ENCODE results near the gene SDF2L1. TPM values are rescaled to one million over a fixed set of nuclear protein-coding genes. Genes with fewer than 3 reads are reported as not detected.

Gene SDF2L1
- polyA plus RNA-seq, 1 donor, result 37.5 TPM

DNA sequence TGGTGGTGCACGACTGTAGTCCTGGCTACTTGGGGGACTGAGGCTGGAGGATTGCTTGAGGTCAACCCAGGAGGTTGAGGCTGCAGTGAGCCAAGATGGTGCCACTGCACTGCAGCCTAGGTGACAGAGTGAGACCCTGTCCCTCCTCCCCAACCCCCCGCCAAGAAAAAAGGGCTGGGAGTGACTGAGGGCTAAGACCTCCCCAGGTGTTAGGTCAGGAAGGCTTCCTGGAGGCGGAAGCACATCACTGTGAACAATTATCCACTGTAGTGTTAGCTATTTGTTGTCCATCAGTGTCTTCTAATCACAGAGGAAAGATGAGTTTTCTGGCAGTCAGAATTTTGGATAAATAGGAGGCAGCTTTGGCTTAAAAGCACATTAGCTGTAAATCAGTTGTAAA is 21.1 kb upstream of the SDF2L1 start:
- Histone ChIP-seq H3K4me1 (ENCODE audit: control insufficient read depth, insufficient read depth, low read length) (no peaks in the 10 kb centered on the region), H3K36me3 (ENCODE audit: control insufficient read depth, insufficient read depth, low read length) (peaks cover 49% of the 10 kb centered on the region)

GRCh38 chr22:21622011-21622918 is 19.8 kb upstream of the SDF2L1 start:
- DNase-seq, result no peak
- Histone ChIP-seq H3K9me3 (ENCODE audit: control insufficient read depth, low read depth, low read length) (no peaks in the 10 kb centered on the region), H3K36me3 (ENCODE audit: control insufficient read depth, insufficient read depth, low read length) (peaks cover 55% of the 10 kb centered on the region), H3K4me1 (ENCODE audit: control insufficient read depth, insufficient read depth, low read length) (no peaks in the 10 kb centered on the region), H3K4me3 (ENCODE audit: low read length) (no peak overlapping the region), H3K27ac (ENCODE audit: low read length) (no peak overlapping the region), H3K27me3 (ENCODE audit: control insufficient read depth, insufficient read depth, low read length) (no peaks in the 10 kb centered on the region)
- 75% methylated on average over 2 of the region's 17 CpGs for WGBS (ENCODE audit: insufficient coverage, low lambda C conversion rate)

More for the DNA sequence above, 21.1 kb upstream of the SDF2L1 start:
- no peak for DNase-seq
- Histone ChIP-seq H3K27me3 (ENCODE audit: control insufficient read depth, insufficient read depth, low read length) (no peaks in the 10 kb centered on the region), H3K27ac (ENCODE audit: low read length) (no peak overlapping the region), H3K4me3 (ENCODE audit: low read length) (no peak overlapping the region), H3K9me3 (ENCODE audit: control insufficient read depth, low read depth, low read length) (no peaks in the 10 kb centered on the region)
- no CpG with 5 or more reads among the region's 3 CpGs for WGBS (ENCODE audit: insufficient coverage, low lambda C conversion rate)

GRCh38 chr22:21622919-21623647 is 19.0 kb upstream of the SDF2L1 start:
- DNase-seq, result no peak
- H3K4me3 ChIP-seq (ENCODE audit: low read length), result no peak overlapping the region
- H3K4me1 ChIP-seq (ENCODE audit: control insufficient read depth, insufficient read depth, low read length), result peaks cover 1% of the 10 kb centered on the region
- H3K27me3 ChIP-seq (ENCODE audit: control insufficient read depth, insufficient read depth, low read length), result no peaks in the 10 kb centered on the region
- peaks cover 62% of the 10 kb centered on the region for H3K36me3 ChIP-seq (ENCODE audit: control insufficient read depth, insufficient read depth, low read length)
- H3K27ac ChIP-seq (ENCODE audit: low read length), result no peak overlapping the region
- no peaks in the 10 kb centered on the region for H3K9me3 ChIP-seq (ENCODE audit: control insufficient read depth, low read depth, low read length)
- WGBS (ENCODE audit: insufficient coverage, low lambda C conversion rate), result 100% methylated on average over 1 of the region's 23 CpGs

- peaks cover 4% of the 10 kb centered on the region for H3K9me3 ChIP-seq (ENCODE audit: control insufficient read depth, low read depth, low read length)
- peaks cover 7% of the 10 kb centered on the region for H3K4me1 ChIP-seq (ENCODE audit: control insufficient read depth, insufficient read depth, low read length)
- no peak overlapping the region for H3K27ac ChIP-seq (ENCODE audit: low read length)
- no peaks in the 10 kb centered on the region for H3K27me3 ChIP-seq (ENCODE audit: control insufficient read depth, insufficient read depth, low read length)
- H3K4me3 ChIP-seq (ENCODE audit: low read length), result no peak overlapping the region
- DNase-seq, result no peak
- WGBS (ENCODE audit: insufficient coverage, low lambda C conversion rate), result no CpG with 5 or more reads among the region's 7 CpGs
- H3K36me3 ChIP-seq (ENCODE audit: control insufficient read depth, insufficient read depth, low read length), result peaks cover 64% of the 10 kb centered on the region
Observed at GRCh38 chr22:21623648-21623970, 18.5 kb upstream of the SDF2L1 start.

DNA sequence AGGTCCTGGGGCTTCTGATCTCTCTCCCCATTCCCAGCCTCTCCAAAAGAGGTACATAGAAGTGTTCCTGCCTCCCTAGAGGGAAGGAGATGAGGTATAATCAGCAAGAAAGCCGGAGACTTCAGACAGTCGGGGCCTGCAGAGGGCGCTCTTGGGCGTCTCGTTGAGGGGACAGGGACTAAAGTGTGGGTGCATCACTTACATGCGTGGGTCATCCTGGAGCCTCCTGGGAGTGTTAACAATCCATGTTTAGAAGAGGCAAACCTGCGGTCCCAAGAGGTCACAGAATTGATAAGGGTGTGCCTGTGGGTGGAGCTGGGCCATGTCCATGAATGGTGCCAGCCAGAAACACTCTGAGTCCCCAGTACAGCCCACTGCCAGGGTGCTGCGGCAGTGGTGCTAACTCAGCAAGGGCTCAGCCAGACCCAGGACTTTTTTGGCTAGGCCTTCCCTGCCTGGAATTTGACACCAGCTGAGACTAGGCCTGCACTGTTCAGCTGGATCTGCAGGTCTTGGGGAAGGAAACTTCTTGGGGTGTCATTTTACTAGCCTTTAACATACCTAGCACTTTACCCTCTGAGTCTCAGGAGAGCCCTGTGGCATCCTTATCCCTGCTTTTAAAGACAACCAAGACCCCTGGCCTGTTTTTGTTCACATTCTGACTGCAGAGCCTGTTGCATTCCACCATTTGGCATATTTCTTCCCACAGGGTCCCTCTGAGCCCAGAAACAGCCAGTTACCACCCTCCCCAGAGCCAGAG is 17.8 kb upstream of the SDF2L1 start:
- Histone ChIP-seq H3K27ac (ENCODE audit: low read length) (no peak overlapping the region), H3K36me3 (ENCODE audit: control insufficient read depth, insufficient read depth, low read length) (peaks cover 57% of the 10 kb centered on the region), H3K9me3 (ENCODE audit: control insufficient read depth, low read depth, low read length) (peaks cover 5% of the 10 kb centered on the region), H3K27me3 (ENCODE audit: control insufficient read depth, insufficient read depth, low read length) (no peaks in the 10 kb centered on the region), H3K4me1 (ENCODE audit: control insufficient read depth, insufficient read depth, low read length) (peaks cover 8% of the 10 kb centered on the region), H3K4me3 (ENCODE audit: low read length) (no peak overlapping the region)
- no CpG with 5 or more reads among the region's 8 CpGs for WGBS (ENCODE audit: insufficient coverage, low lambda C conversion rate)
- DNase-seq, result no peak

DNA sequence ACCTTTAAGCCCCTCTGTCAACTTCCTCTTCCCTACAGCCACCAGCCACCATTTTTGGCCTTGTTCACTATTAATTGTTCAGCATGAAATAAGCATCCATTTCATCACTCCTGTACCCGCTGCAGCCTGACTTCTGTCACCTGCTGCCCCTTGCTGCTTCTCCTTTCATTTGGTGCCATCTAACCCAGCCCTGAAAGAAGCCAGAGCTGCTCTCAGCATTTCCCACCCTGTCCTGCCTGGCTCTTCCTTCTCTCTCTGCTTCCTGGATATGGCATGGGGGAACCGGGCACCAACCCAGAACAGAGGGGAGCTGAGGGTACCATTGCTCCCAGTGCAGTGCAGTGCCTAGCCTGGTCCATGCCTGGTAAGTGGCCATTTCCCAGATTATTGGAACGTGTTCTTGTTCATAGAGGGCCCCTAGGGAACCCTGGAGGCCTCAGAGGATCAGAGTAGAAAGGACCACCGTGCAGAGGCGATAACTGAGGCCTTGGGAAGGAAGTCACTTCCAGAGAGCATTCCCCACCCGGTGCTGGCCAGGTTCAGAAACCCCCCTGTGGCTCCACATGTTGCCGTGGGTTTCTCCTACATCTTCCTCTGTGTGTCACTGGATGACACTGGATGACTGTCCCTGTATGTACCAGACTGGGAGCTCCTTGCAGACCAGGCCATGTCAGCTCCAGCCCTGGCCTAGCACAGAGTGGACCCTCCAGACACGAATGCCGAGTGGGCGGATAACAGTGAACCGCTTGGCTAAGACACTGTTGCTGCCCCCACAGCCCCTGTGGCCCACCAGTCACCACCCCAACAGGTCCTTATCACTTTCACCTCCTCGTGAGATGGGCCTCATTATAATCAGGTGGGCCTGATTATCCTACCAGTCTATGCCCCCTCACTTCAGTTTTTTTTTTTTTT is 17.0 kb upstream of the SDF2L1 start:
- WGBS (ENCODE audit: insufficient coverage, low lambda C conversion rate), result 100% methylated on average over 1 of the region's 12 CpGs
- Histone ChIP-seq H3K4me1 (ENCODE audit: control insufficient read depth, insufficient read depth, low read length) (peaks cover 8% of the 10 kb centered on the region), H3K4me3 (ENCODE audit: low read length) (no peak overlapping the region), H3K27ac (ENCODE audit: low read length) (no peak overlapping the region), H3K27me3 (ENCODE audit: control insufficient read depth, insufficient read depth, low read length) (no peaks in the 10 kb centered on the region), H3K36me3 (ENCODE audit: control insufficient read depth, insufficient read depth, low read length) (peaks cover 55% of the 10 kb centered on the region), H3K9me3 (ENCODE audit: control insufficient read depth, low read depth, low read length) (peaks cover 5% of the 10 kb centered on the region)
- DNase-seq, result no peak

DNA sequence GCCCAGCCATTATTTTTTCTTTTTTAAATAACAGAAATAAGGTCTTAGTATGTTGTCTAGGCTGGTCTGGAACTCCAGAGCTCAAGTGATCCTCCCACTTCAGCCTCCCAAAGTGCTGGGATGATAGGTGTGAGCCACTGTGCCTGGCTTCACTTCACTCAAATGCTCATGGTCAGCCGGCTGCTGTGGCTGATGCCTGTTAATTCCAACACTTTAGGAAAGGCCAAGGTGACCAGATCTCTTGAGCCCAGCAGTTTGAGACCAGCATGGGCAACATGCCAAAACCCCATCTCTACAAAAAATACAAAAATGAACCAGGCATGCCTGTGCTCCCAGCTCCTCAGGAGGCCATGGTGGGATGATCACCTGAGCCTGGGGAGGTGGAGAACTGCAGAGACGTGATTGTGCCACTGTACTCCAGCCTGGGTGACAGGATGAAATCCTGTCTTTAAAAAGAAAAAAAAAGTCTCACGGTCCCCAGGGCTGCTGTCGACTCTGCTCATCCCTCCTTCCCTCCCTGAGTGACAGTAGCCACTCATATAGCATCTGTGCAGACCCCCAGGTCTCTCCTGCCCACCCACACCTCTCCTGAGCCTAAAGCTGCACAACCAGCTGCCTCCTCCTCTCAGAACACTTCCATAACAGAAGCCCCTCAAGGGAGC is 15.9 kb upstream of the SDF2L1 start:
- WGBS (ENCODE audit: insufficient coverage, low lambda C conversion rate), result no CpG with 5 or more reads among the region's 4 CpGs
- H3K27me3 ChIP-seq (ENCODE audit: control insufficient read depth, insufficient read depth, low read length), result no peaks in the 10 kb centered on the region
- no peak overlapping the region for H3K4me3 ChIP-seq (ENCODE audit: low read length)
- peaks cover 49% of the 10 kb centered on the region for H3K36me3 ChIP-seq (ENCODE audit: control insufficient read depth, insufficient read depth, low read length)
- peaks cover 8% of the 10 kb centered on the region for H3K4me1 ChIP-seq (ENCODE audit: control insufficient read depth, insufficient read depth, low read length)
- H3K9me3 ChIP-seq (ENCODE audit: control insufficient read depth, low read depth, low read length), result peaks cover 5% of the 10 kb centered on the region
- no peak overlapping the region for H3K27ac ChIP-seq (ENCODE audit: low read length)
- no peak for DNase-seq

- no peak overlapping the region for H3K4me3 ChIP-seq (ENCODE audit: low read length)
- H3K4me1 ChIP-seq (ENCODE audit: control insufficient read depth, insufficient read depth, low read length), result peaks cover 8% of the 10 kb centered on the region
- peaks cover 48% of the 10 kb centered on the region for H3K36me3 ChIP-seq (ENCODE audit: control insufficient read depth, insufficient read depth, low read length)
- no CpG with 5 or more reads among the region's 11 CpGs for WGBS (ENCODE audit: insufficient coverage, low lambda C conversion rate)
- peaks cover 5% of the 10 kb centered on the region for H3K9me3 ChIP-seq (ENCODE audit: control insufficient read depth, low read depth, low read length)
- no peaks in the 10 kb centered on the region for H3K27me3 ChIP-seq (ENCODE audit: control insufficient read depth, insufficient read depth, low read length)
- no peak for DNase-seq
- no peak overlapping the region for H3K27ac ChIP-seq (ENCODE audit: low read length)
Observed at GRCh38 chr22:21626735-21627469, 15.2 kb upstream of the SDF2L1 start.

Data from large intestine (tissue), 3 donors.